ENCODE data around the gene TACSTD2.
"Not testable (repeated sequence)": the region's sequence is repeated elsewhere in the genome, so short reads cannot be mapped to it uniquely, and the experiment has no call there.

The TACSTD2 gene

GRCh38 chr1:58539553-58539952 is 37.5 kb downstream of the TACSTD2 start:
- Histone ChIP-seq H3K4me3 (ENCODE audit: low read length, poor library complexity, severe bottlenecking) (no peak overlapping the region), H3K9me2 (replicated peaks; ENCODE audit: low read depth, low read length) (no peaks in the 10 kb centered on the region), H4K20me1 (ENCODE audit: insufficient read depth, low read length, poor library complexity, severe bottlenecking) (no peaks in the 10 kb centered on the region), H3K4me1 (ENCODE audit: insufficient read depth, low read length, poor library complexity, severe bottlenecking) (peaks cover 13% of the 10 kb centered on the region), H3K9me3 (ENCODE audit: insufficient read depth, low read depth, low read length) (no peaks in the 10 kb centered on the region), H3F3A (ENCODE audit: low read depth) (no peaks in the 10 kb centered on the region), H3K4me2 (ENCODE audit: low read depth, low read length, poor library complexity, severe bottlenecking) (no peak overlapping the region), H2AFZ (ENCODE audit: low read length) (no peak overlapping the region), H3K36me3 (ENCODE audit: insufficient read depth, low read length) (no peaks in the 10 kb centered on the region), H3K9ac (ENCODE audit: low read depth, low read length, poor library complexity, severe bottlenecking) (no peak overlapping the region), H3K79me2 (ENCODE audit: insufficient read depth, low read length) (no peaks in the 10 kb centered on the region; the same call in 1 of the 2 replicates), H3K27me3 (ENCODE audit: insufficient read depth, low read length, poor library complexity, severe bottlenecking) (no peaks in the 10 kb centered on the region)
- TF ChIP-seq CTCF (conservative IDR thresholded peaks at IDR 0.05; ENCODE audit: low read length) = no peak
- no peak for TF ChIP-seq EZH2phosphoT487 (IDR thresholded peaks at IDR 0.05; ENCODE audit: borderline replicate concordance)

GRCh38 chr1:58538821-58539220 is 38.2 kb downstream of the TACSTD2 start:
- no peaks in the 10 kb centered on the region for H3K9me2 ChIP-seq (replicated peaks; ENCODE audit: low read depth, low read length)

GRCh38 chr1:58531842-58532241 is 45.2 kb downstream of the TACSTD2 start:
- H4K20me1 ChIP-seq (ENCODE audit: insufficient read depth, low read length, poor library complexity, severe bottlenecking); H3K9me2 ChIP-seq (replicated peaks; ENCODE audit: low read depth, low read length); H3K9ac ChIP-seq (ENCODE audit: low read depth, low read length, poor library complexity, severe bottlenecking); H3K9me3 ChIP-seq (ENCODE audit: insufficient read depth, low read depth, low read length); H3K4me2 ChIP-seq (ENCODE audit: low read depth, low read length, poor library complexity, severe bottlenecking); H3F3A ChIP-seq (ENCODE audit: low read depth); H3K79me2 ChIP-seq (ENCODE audit: insufficient read depth, low read length); H3K36me3 ChIP-seq (ENCODE audit: insufficient read depth, low read length); H3K4me1 ChIP-seq (ENCODE audit: insufficient read depth, low read length, poor library complexity, severe bottlenecking); H3K27me3 ChIP-seq (ENCODE audit: insufficient read depth, low read length, poor library complexity, severe bottlenecking); H2AFZ ChIP-seq (ENCODE audit: low read length); H3K4me3 ChIP-seq (ENCODE audit: low read length, poor library complexity, severe bottlenecking): not testable (repeated sequence)

More at GRCh38 chr1:58538821-58539220, 38.2 kb downstream of the TACSTD2 start:
- H3K9me3 ChIP-seq (ENCODE audit: insufficient read depth, low read depth, low read length) = no peaks in the 10 kb centered on the region
- no peaks in the 10 kb centered on the region for H3K36me3 ChIP-seq (ENCODE audit: insufficient read depth, low read length)
- H4K20me1 ChIP-seq (ENCODE audit: insufficient read depth, low read length, poor library complexity, severe bottlenecking) = no peaks in the 10 kb centered on the region
- H3K9ac ChIP-seq (ENCODE audit: low read depth, low read length, poor library complexity, severe bottlenecking) = no peak overlapping the region
- no peaks in the 10 kb centered on the region for H3F3A ChIP-seq (ENCODE audit: low read depth)
- no peak overlapping the region for H3K4me2 ChIP-seq (ENCODE audit: low read depth, low read length, poor library complexity, severe bottlenecking)
- H3K4me3 ChIP-seq (ENCODE audit: low read length, poor library complexity, severe bottlenecking) = no peak overlapping the region
- peaks cover 10% of the 10 kb centered on the region for H3K4me1 ChIP-seq (ENCODE audit: insufficient read depth, low read length, poor library complexity, severe bottlenecking)
- H3K27me3 ChIP-seq (ENCODE audit: insufficient read depth, low read length, poor library complexity, severe bottlenecking) = no peaks in the 10 kb centered on the region
- no peak overlapping the region for H2AFZ ChIP-seq (ENCODE audit: low read length)
- H3K79me2 ChIP-seq (ENCODE audit: insufficient read depth, low read length) = no peaks in the 10 kb centered on the region
- TF ChIP-seq EZH2phosphoT487 (IDR thresholded peaks at IDR 0.05; ENCODE audit: borderline replicate concordance) (no peak), CTCF (conservative IDR thresholded peaks at IDR 0.05; ENCODE audit: low read length) (no peak)

DNA sequence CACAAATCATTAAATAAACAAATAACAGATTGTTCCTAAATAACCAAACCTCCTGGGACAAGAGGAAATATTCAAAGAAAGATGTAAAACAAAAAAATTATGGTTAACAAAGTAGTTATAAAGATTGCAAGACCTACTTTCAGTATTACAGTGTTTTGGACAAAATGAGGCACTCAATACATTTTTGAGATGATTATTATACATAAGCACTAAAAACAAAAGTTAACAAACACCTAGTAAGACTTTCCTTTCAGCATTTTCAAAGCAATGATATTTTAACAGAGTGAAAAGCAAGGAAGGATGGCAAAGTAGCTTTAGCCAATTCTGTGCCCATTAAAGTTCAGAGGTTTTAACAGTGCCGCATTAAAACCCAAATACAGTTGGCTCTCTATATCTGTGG is 47.8 kb downstream of the TACSTD2 start:
- Histone ChIP-seq H3K9ac (ENCODE audit: low read depth, low read length, poor library complexity, severe bottlenecking) (no peak overlapping the region), H3K36me3 (ENCODE audit: insufficient read depth, low read length) (no peaks in the 10 kb centered on the region), H3K4me2 (ENCODE audit: low read depth, low read length, poor library complexity, severe bottlenecking) (no peak overlapping the region), H3K9me2 (replicated peaks; ENCODE audit: low read depth, low read length) (no peaks in the 10 kb centered on the region), H3F3A (ENCODE audit: low read depth) (0 out of 2 replicates have a peak, but pooled peaks cover 3% of the 10 kb centered on the region), H3K9me3 (ENCODE audit: insufficient read depth, low read depth, low read length) (no peaks in the 10 kb centered on the region), H3K79me2 (ENCODE audit: insufficient read depth, low read length) (no peaks in the 10 kb centered on the region), H2AFZ (ENCODE audit: low read length) (no peak overlapping the region), H3K27me3 (ENCODE audit: insufficient read depth, low read length, poor library complexity, severe bottlenecking) (no peaks in the 10 kb centered on the region), H4K20me1 (ENCODE audit: insufficient read depth, low read length, poor library complexity, severe bottlenecking) (no peaks in the 10 kb centered on the region), H3K4me3 (ENCODE audit: low read length, poor library complexity, severe bottlenecking) (no peak overlapping the region), H3K4me1 (ENCODE audit: insufficient read depth, low read length, poor library complexity, severe bottlenecking) (peaks cover 15% of the 10 kb centered on the region)
- no peak for TF ChIP-seq CTCF (conservative IDR thresholded peaks at IDR 0.05; ENCODE audit: low read length)
- no peak for TF ChIP-seq EZH2phosphoT487 (IDR thresholded peaks at IDR 0.05; ENCODE audit: borderline replicate concordance)
